Measurements from ENCODE around the gene MUC12. TPM values are rescaled to one million over a fixed set of nuclear protein-coding genes. Genes with fewer than 3 reads are reported as not detected.
"Not testable (repeated sequence)": the region's sequence is repeated elsewhere in the genome, so short reads cannot be mapped to it uniquely, and the experiment has no call there.

The MUC12 gene
- under 1 TPM; 0.64 to 0.68 TPM for total RNA-seq

- H3K36me3 Mint-ChIP-seq, result no peaks in the 10 kb centered on the region
- H3K4me1 Mint-ChIP-seq, result peaks cover 9% of the 10 kb centered on the region
- H3K9me3 Mint-ChIP-seq (ENCODE audit: low read depth), result no peaks in the 10 kb centered on the region
- H3K27me3 Mint-ChIP-seq, result peaks cover 27% of the 10 kb centered on the region
- ATAC-seq (no peak), DNase-seq (no peak)
- CTCF ChIA-PET, result no interaction called here
- H3K4me3 Mint-ChIP-seq, result no peak within 1 kb of the TSS
- no peak within 1 kb of the TSS for H3K27ac Mint-ChIP-seq
Observed at GRCh38 chr7:100969066-100969615, at the start of gene MUC12. MUC12 (plus strand) TSS chr7:100969565; CDS start chr7:100969623, 58 bp downstream.

GRCh38 chr7:100919779-100920437, 49.5 kb upstream of the MUC12 start:
- H3K9me3 Mint-ChIP-seq (ENCODE audit: low read depth); H3K36me3 Mint-ChIP-seq; CTCF ChIA-PET; H3K4me3 Mint-ChIP-seq; H3K27ac Mint-ChIP-seq; DNase-seq; H3K4me1 Mint-ChIP-seq; ATAC-seq: not testable (repeated sequence)
- peaks cover 28% of the 10 kb centered on the region for H3K27me3 Mint-ChIP-seq

GRCh38 chr7:100921039-100921438, 48.3 kb upstream of the MUC12 start:
- Mint-ChIP-seq H3K27me3 (peaks cover 28% of the 10 kb centered on the region), H3K4me1 (no peaks in the 10 kb centered on the region), H3K27ac (no peak overlapping the region), H3K36me3 (no peaks in the 10 kb centered on the region), H3K9me3 (ENCODE audit: low read depth) (no peaks in the 10 kb centered on the region), H3K4me3 (no peak overlapping the region)
- ATAC-seq (no peak), DNase-seq (no peak)
- CTCF ChIA-PET, result no interaction called here

- ATAC-seq; H3K27ac Mint-ChIP-seq; H3K9me3 Mint-ChIP-seq (ENCODE audit: low read depth); H3K4me1 Mint-ChIP-seq; H3K36me3 Mint-ChIP-seq; DNase-seq; H3K4me3 Mint-ChIP-seq; CTCF ChIA-PET: not testable (repeated sequence)
- peaks cover 28% of the 10 kb centered on the region for H3K27me3 Mint-ChIP-seq
Observed at GRCh38 chr7:100923616-100924015, 45.7 kb upstream of the MUC12 start.

GRCh38 chr7:100929808-100930174, 39.6 kb upstream of the MUC12 start:
- Mint-ChIP-seq H3K9me3 (ENCODE audit: low read depth) (peaks cover 4% of the 10 kb centered on the region), H3K27ac (no peak overlapping the region), H3K4me3 (no peak overlapping the region), H3K4me1 (no peaks in the 10 kb centered on the region), H3K36me3 (no peaks in the 10 kb centered on the region), H3K27me3 (peaks cover 9% of the 10 kb centered on the region)
- DNase-seq, result no peak
- ATAC-seq, result no peak
- CTCF ChIA-PET, result no interaction called here

- Mint-ChIP-seq H3K36me3 (no peaks in the 10 kb centered on the region), H3K27me3 (peaks cover 9% of the 10 kb centered on the region), H3K27ac (no peak overlapping the region), H3K4me1 (no peaks in the 10 kb centered on the region), H3K4me3 (no peak overlapping the region), H3K9me3 (ENCODE audit: low read depth) (peaks cover 4% of the 10 kb centered on the region)
- CTCF ChIA-PET, result no interaction called here
- no peak for DNase-seq
- no peak for ATAC-seq
Observed at GRCh38 chr7:100933734-100934133, 35.6 kb upstream of the MUC12 start.

GRCh38 chr7:100935381-100935780, 34.0 kb upstream of the MUC12 start:
- CTCF ChIA-PET, result not testable (repeated sequence)

GRCh38 chr7:100936167-100936566, 33.2 kb upstream of the MUC12 start:
- H3K27me3 Mint-ChIP-seq; DNase-seq; ATAC-seq; H3K4me3 Mint-ChIP-seq; H3K9me3 Mint-ChIP-seq (ENCODE audit: low read depth); H3K36me3 Mint-ChIP-seq; CTCF ChIA-PET; H3K27ac Mint-ChIP-seq; H3K4me1 Mint-ChIP-seq: not testable (repeated sequence)

More at GRCh38 chr7:100935381-100935780, 34.0 kb upstream of the MUC12 start:
- H3K9me3 Mint-ChIP-seq (ENCODE audit: low read depth); H3K4me1 Mint-ChIP-seq; H3K36me3 Mint-ChIP-seq; H3K27me3 Mint-ChIP-seq; H3K27ac Mint-ChIP-seq; DNase-seq; ATAC-seq; H3K4me3 Mint-ChIP-seq: not testable (repeated sequence)

- H3K9me3 Mint-ChIP-seq (ENCODE audit: low read depth), result no peaks in the 10 kb centered on the region
- no peaks in the 10 kb centered on the region for H3K27me3 Mint-ChIP-seq
- no peak overlapping the region for H3K27ac Mint-ChIP-seq
- DNase-seq (no peak), ATAC-seq (no peak)
- H3K4me3 Mint-ChIP-seq, result no peak overlapping the region
- no peaks in the 10 kb centered on the region for H3K36me3 Mint-ChIP-seq
- CTCF ChIA-PET, result interaction anchor here (1.4 kb wide), 1 partner anchor 16 kb away, joined by 4 read pairs; no protein-coding TSS in a partner anchor
- H3K4me1 Mint-ChIP-seq, result no peaks in the 10 kb centered on the region
Observed at GRCh38 chr7:100942045-100942774, 27.2 kb upstream of the MUC12 start.

- Mint-ChIP-seq H3K4me1 (no peaks in the 10 kb centered on the region), H3K36me3 (no peaks in the 10 kb centered on the region), H3K27ac (no peak overlapping the region), H3K9me3 (ENCODE audit: low read depth) (no peaks in the 10 kb centered on the region), H3K4me3 (no peak overlapping the region), H3K27me3 (no peaks in the 10 kb centered on the region)
- ATAC-seq, result no peak
- CTCF ChIA-PET, result no interaction called here
- no peak for DNase-seq
Observed at GRCh38 chr7:100943693-100944092, 25.7 kb upstream of the MUC12 start.

- no peaks in the 10 kb centered on the region for H3K36me3 Mint-ChIP-seq
- no peak overlapping the region for H3K27ac Mint-ChIP-seq
- DNase-seq, result no peak
- CTCF ChIA-PET, result no interaction called here
- ATAC-seq, result no peak
- peaks cover 2% of the 10 kb centered on the region for H3K27me3 Mint-ChIP-seq
- H3K4me1 Mint-ChIP-seq, result no peaks in the 10 kb centered on the region
- H3K9me3 Mint-ChIP-seq (ENCODE audit: low read depth), result no peaks in the 10 kb centered on the region
- no peak overlapping the region for H3K4me3 Mint-ChIP-seq
Observed at GRCh38 chr7:100944138-100944537, 25.2 kb upstream of the MUC12 start.

- ATAC-seq, result no peak
- CTCF ChIA-PET, result no interaction called here
Observed at GRCh38 chr7:100946111-100946510, 23.3 kb upstream of the MUC12 start.

GRCh38 chr7:100946766-100947365, 22.5 kb upstream of the MUC12 start:
- Mint-ChIP-seq H3K4me3 (no peak overlapping the region), H3K27me3 (peaks cover 12% of the 10 kb centered on the region), H3K27ac (no peak overlapping the region), H3K36me3 (no peaks in the 10 kb centered on the region), H3K4me1 (no peaks in the 10 kb centered on the region), H3K9me3 (ENCODE audit: low read depth) (no peaks in the 10 kb centered on the region)
- DNase-seq (no peak), ATAC-seq (no peak)
- CTCF ChIA-PET, result no interaction called here

More at GRCh38 chr7:100946111-100946510, 23.3 kb upstream of the MUC12 start:
- Mint-ChIP-seq H3K4me1 (no peaks in the 10 kb centered on the region), H3K27ac (no peak overlapping the region), H3K4me3 (no peak overlapping the region), H3K36me3 (no peaks in the 10 kb centered on the region), H3K27me3 (peaks cover 12% of the 10 kb centered on the region), H3K9me3 (ENCODE audit: low read depth) (no peaks in the 10 kb centered on the region)
- DNase-seq, result no peak

GRCh38 chr7:100947792-100948191, 21.6 kb upstream of the MUC12 start:
- Mint-ChIP-seq H3K4me1 (no peaks in the 10 kb centered on the region), H3K9me3 (ENCODE audit: low read depth) (no peaks in the 10 kb centered on the region), H3K27me3 (peaks cover 12% of the 10 kb centered on the region), H3K4me3 (no peak overlapping the region), H3K27ac (no peak overlapping the region), H3K36me3 (no peaks in the 10 kb centered on the region)
- DNase-seq, result no peak
- no peak for ATAC-seq
- CTCF ChIA-PET, result no interaction called here

Measured in activated CD8-positive, alpha-beta memory T cell treated with anti-CD3 and anti-CD28 coated beads, Interleukin-2, amount 10 ng/mL, durations not matched to agents 7 days and 5 days (primary cell).